Dermis blood vessel endothelial cell (primary cell): Measurements from ENCODE around the gene KPTN. TPM values are rescaled to one million over a fixed set of nuclear protein-coding genes. Genes with fewer than 3 reads are reported as not detected.
"Not testable (repeated sequence)": the region's sequence is repeated elsewhere in the genome, so short reads cannot be mapped to it uniquely, and the experiment has no call there.

Experiments used
- DNase-seq: peaks from one replicate; pipeline ENCODE4 v3.0.0; 2010
- total RNA-seq: library from RNA; depleted of rRNA; stranded (reverse); fragments of >200 nt; gene quantifications from 2 replicates; pipeline ENCODE4 v1.2.3, GENCODE V29; 2014

KPTN gene
- total RNA-seq, 1 donor from 2014 or later: 4.3 TPM

DNA sequence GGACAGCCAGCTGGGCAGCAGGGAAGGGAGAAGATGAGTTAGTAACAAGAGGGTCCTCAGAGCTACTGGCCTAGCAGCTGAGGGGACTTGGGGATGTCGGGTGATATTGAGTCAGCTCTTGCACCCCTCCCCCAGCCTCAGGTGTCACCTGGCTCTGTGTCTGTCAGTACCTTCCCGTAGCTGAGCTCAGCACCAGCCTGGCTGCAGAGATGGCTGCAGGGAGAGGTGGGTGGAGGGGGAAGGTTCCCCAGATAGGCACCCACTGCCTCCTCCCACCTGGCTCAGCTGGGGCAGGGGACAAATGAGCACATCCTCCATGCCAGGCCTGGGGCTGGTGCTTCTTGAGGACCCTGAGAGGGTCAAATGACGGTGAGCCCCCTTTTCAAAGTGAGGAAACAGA lies 6.8 kb upstream of the KPTN start:
- no peak for DNase-seq

DNA sequence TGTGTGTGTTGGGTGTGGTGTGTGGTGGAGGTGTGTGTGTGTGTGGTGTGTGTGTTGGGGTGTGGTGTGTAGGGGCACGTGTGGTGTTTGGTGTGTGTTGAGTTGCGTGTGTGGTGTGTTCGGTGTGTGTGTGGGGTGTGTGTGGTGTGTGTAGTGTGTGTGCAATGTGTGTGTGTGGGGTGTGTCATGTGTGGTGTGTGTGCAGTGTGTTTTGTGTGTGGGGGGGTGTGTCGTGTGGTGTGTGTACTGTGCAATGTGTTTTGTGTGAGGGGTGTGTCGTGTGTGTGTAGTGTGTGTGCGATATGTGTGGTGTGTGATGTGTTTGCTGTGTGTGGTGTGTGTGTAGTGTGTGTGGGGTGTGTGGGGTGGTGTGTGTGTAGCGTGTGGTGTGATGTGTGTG lies 6.0 kb upstream of the KPTN start:
- DNase-seq: no peak

DNA sequence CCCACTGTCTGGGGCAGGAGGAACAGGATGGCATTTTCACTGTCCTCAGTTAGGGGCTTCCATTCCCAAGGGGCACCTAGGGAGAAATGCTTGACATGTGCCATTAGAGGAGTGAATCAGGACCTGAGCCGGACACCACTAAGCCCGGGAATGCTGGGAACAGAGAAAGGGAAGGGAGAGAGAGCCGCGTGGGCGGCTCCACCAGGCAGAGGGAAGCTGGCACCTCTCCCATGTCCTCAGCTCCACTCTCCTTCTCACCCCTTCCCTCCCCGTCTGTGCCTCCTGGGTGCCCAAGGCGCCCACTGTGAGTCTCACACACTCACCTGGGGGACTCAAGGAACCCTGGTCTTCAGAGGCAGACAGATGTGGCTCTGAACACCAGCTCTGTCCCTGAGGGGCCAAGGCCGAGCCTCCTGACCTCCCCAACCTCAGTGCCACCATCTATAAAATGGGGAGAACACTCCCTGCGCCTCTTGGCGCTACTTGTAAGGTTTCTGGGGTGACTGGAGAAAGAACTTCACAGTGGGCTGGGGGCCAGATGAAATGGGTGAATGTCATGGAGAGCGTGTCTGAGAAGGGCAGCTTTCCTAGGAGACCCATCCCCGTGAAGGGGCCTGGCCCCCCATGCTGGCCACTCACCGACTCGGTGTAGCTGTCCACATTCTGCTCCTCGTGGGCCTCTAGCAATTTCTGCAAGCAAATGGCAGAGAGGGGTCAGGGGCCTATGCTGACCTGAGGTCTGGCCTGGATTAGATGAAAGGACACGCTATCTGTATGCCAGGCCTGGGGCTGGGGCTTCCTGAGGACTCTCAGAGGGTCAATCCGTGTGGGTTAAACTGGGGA lies 5.3 kb upstream of the KPTN start:
- no peak for DNase-seq

DNA sequence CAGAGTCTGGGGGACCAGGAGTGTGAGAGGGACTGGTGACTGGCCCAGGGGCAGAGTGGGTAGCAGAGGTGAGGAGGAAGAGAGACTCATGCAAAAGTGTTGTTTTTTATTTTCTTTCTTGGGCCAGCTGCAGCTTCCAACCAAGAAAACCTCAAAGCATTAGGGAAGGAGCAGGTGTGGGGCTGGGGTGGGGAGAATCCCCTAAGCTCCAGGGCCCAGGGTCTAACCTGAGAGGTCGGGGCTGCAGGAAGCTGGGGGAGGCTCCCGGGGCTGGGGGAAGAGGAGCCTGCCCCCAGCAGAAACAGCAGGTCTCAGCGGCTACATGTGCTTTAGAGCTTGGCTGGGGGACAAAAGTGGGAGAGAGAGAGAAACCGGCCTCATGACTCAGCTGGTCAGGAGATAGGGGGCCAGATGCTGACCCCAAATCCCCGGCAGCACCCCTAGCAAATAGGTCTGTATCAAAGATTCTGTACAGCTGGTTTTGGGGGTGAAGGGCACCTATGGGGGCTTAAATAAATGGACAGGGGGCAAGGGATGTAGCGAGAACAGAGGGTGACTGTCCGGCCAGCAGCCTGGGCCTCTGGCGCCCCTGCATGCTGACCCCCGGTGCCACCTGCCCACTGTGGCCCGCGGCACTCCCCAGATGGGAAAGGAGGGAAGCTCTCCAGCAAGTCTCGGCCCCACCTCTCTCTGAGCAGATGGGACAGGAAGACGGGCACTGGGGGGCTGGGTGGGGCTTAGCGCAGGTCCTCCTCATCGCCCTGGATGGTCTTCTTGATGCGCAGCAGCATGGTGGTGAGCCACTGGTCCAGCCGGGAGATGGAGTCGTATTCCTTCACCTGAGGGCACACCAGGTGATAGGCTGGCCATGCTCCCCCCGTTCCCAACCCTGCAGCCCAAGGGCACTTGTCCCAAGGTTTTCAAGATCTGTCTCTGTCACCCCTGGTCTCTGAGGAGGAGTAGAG lies 3.8 kb upstream of the KPTN start:
- DNase-seq: no peak

DNA sequence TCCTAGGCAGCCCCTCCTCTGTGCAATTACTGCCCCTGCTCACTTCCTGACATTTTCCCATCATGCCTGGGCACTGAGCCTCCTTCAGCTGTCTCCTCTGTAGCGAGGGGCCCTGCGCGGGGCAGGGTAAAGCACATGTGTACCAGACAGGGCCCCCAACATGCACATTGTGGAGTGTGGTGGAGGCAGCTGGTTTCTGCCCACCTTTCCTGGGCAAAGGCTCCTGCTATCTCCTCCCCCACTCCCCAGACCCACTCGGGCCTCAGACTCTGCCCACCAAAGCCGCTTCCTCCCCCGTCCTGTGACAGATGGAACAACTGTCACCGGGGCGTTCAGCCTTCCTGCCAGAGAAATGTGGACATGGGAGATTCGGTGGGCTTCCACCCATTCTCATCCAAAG lies 2.9 kb upstream of the KPTN start:
- DNase-seq: no peak

DNA sequence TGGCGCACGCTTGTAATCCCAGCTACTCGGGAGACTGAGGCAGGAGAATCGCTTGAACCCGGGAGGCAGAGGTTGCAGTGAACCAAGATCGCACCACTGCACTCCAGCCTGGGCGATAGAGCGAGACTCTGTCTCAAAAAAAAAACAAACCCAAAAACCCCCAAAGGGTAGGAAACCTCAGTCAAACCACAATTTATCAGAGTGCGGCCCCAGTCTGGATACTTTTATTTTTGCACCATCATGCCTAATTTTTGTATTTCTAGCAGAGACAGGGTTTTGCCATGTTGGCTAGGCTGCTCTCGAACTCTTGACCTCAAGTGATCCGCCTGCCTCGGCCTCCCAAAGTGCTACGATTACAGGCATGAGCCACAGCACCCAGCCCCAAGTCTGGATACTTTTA lies 2.2 kb upstream of the KPTN start:
- DNase-seq: not testable (repeated sequence)

DNA sequence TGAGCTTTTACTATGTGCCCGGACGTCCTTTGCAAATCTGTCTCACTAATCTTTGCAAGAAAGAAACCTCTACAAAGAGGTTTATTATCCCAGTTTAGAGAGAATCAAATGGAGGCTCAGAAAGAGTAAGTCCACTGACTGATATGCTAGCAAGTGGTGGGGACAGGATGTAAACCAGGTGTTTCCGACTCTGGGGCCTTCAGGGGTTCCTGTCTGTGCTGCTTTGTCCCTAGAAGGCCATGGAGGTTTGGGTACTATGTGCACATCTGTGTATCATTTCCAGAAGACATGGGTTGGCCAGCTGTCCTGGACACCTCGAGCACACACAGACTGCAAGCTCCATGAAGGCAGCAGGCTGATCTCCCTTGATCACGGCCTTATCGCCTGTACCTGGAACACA lies 1.2 kb upstream of the KPTN start:
- peak; percentile 18 for DNase-seq

DNA sequence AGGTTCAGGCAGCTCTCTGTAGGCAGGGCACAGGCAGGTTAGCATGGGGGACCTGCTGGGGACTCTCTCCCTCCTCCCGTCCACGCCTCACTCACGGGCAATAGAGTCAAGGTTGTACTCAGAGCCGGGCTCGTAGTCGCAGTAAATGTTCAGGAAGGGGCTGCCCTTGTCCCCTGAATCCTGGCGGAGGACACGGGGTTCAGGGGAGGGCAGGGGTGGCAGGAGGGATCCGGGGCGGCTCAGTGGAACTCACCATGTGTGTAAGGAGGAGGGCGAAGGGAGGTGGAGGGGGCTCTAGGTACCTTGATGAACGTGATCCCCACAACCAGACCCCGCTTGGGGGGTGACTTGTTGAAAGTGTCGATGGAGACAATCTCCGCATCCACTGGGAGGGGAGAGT lies 819 bp downstream of the KPTN start:
- DNase-seq: no peak

DNA sequence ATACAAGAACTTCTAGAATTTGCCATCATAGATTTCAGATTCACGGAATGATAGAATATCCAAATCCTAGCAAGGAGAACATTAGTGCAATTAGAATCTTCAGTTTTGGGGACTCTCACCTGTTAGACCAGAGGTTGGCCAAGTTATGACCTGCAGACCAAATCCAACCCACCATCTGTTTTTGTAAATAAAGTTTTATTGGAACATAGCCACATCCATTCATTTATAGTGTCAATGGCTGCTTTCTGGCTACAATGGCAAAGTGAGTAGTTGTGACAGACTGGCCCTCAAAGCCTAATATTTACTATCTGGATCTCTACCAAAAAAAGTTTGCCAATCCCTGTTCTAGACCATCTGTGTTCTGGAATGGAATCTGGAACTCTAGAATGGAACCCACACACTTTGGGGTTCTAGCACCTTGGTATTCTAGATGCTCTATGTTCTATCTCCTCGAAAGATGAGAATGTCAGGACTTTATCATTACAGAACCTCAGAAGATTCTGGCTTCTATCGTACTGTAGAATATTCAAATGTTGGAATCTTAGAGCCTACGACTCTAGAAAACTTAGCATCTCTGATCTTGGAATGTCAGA lies 2.5 kb downstream of the KPTN start:
- no peak for DNase-seq

DNA sequence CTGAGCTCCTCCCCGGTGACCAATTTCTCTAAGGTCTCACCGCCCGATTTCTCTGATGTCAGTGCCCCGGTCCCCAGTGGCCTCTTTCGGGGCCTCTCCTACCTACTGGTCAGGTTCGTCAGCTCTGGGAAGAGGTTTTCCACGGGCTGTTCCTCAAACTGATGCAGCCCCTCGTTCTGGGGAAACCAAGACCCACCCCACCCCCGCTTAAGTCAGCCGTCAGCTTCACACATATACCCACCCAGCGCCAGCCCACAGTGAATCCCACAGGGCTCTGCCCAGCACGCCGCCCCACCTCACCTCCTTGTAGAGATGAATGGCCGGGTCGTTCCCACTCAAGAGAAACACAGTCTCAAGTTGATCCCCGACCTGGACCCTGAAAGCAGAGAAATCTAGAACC lies 3.4 kb downstream of the KPTN start:
- no peak for DNase-seq

DNA sequence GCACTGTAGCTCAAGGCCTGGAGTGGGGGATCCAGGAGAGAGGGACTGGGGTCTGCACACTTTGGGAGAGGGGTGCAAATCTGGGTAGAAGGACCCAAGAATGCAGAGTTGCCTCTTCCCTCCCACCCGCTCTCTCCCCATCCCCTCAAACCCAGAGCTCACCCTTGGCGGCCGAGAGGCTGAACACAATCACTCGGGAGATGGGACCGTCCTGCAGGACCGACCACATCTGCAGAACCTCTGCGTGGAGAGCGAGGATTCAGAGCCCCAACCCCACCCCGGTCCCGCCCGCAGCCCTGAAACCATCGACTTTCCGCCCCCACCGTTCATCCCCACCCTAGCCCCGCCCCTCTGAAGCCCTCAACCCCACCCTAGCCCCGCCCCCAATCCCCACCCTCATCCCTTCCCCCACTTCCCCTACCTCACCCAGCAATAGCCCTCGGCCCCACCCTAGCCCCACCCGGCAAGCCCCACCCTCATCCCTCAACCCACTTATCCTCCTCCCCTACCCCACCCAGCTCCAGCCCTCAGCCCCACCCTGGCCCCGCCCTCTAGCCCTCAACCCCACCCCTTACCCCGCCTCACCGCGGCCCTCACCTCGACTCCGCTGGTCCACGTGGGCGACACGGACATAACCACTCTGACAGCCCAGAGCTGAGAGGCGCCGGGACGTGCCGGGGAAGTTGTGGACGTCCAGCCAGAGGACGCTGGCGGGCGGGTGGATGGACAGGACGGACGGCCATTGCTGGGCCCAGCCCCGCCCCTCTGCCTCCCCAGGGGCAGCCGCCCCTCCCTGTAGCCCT lies 4.1 kb downstream of the KPTN start:
- peak; percentile 30 for DNase-seq

DNA sequence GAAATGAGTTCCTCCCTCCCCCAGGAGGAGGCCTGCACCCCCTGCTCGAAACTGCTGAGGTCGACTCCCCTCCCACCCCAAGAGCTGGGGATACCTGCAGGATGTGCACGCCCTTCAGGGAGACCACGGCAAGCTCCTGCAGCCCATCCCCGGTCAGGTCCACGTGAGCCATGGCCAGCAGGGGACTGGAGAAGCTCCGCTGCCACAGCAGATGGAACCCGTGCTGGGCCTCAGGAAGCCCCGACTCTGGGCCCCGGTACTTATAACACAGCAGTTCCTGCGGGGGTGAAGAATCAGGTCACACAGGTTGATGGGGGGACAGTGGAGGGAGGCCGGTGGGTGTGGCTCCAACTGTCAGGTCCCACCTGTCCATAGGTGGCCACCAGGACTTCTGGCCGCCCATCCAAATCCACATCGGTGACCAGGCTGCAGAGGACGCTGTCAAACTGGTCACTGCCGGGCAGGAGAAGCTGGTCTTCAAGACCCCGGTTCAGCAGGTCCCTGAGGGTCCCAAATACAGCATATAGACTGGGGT lies 7.5 kb downstream of the KPTN start:
- DNase-seq: no peak

DNA sequence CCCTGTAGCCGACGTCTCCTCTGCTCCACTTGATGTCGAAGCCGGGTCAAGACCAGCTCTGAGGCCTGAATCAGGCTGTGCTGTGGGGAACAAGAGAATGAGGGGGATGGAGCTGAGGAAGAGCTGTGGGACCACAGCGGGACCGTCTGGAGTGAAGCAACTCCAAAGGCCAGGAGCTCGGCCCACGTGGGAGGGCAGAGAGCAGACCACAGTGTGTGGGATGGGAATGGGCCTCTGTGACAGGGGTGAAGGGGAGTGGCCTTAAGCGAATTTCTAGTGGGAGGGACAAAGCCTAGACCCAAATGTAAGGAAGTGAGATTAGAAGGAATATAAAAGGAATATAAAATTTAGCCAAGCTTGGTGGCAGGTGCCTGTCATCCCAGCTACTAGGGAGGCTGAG lies 8.6 kb downstream of the KPTN start:
- DNase-seq: no peak

DNA sequence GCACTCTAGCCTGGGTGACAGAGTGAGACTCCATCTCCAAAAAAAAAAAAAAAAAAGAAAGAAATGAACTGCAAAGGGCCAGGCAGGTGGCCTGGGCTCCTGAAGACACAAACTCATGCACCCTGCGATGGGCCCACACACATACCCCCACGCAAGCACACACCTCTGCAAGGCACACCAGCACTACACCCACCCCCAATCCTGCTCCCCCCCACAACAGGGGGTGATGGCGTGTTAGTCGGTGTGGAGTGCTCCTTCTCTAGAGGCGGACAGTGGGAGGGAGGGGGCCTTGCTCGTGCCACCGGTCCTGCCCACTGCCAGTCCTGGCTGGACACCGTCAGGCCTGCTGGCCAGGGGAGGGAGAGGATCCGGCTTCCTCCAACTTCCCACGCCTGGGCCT lies 10.7 kb downstream of the KPTN start:
- no peak for DNase-seq

DNA sequence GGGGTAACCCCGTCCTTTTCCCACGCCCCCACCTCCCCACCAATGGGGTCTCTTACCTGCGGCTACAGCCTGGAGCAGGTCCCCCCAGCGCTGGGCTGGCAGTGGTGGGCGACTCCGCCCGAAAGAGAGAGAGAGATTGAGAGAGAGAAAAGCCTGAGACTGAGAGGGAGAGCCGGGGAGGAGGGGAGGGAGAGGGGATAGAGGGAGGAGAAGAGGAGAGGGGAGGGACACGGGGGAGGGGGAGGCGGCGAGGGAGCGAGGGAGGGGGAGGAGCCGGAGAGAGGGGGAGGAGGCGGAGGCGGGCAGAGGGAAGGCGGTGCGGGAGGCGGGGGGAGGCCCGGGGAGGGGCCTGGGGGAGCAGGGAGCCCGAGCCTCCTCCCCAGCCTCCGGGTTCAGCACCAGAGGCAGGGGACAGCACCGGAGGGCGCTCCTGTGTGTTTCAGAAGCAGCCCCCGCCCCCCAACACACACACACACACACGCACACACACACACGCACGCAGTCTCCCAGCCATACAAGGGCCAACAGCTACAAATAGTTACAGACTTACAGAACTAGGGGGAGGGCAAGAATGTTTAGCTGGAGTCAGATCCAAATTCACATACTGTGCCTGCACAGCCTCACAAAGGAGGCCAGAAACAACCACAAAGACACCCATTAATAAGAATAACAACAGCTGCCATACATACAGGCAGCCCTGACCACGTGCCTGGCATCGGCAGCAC lies 12.1 kb downstream of the KPTN start, which contains the start of gene SLC8A2:
TSS of gene SLC8A2 (minus strand) at position 161 of the 725 bp plus-strand sequence. CDS start 5,490 bp downstream, outside the sequence.
- DNase-seq: peak; percentile 66

DNA sequence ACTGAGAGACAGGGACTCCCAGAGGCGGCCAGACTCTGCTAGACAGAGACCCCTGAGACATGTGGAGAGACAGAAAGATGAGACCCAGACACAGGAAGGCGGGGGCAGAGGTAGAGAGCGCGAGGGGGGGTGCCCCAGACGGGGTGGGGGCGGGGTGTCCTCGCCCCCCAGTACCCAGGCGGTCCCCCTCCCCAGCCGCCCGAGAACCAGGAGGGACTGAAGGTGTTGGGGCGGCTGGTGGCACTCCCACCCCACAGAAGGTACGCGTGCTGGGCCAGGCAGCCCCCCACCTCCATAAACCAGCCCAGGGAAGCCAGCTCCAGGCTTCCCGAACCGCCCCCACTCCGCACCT lies 12.7 kb downstream of the KPTN start:
- no peak for DNase-seq

DNA sequence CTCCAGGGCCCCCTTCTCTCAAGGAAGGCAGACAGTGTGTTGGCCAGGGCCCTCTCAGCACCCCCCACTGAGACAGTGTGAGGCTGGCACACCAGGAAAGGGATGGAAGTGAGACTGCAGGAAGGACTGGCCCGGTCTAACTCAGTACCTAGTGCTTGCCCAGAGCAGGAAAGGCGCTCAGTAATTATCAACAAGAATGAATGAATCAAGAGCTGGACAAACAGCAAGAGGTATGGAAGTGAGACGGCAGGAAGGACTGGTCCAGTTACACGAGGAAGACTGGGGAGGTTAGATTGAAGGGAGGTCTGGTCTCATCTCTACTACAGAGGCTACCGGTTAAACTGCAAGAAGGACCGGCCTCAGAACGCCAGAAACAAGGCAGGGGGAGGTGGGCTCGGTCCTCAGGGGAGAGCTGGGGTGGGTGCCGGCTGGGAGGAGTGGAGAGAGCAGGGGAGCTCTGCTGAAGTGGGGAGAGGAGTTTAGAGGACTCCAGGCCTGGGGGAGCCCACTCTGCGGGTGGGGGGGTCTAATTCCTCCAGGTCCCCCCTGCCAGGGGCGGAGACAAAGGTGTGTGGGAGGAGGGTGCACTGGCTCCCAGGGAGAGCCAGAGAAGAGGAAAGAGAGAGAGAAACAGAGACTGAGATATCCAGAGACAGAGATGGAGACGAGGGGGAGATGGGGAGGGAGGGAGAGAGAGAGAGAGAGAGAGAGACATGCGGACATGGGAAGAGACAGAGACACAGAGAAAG lies 13.4 kb downstream of the KPTN start:
- no peak for DNase-seq

DNA sequence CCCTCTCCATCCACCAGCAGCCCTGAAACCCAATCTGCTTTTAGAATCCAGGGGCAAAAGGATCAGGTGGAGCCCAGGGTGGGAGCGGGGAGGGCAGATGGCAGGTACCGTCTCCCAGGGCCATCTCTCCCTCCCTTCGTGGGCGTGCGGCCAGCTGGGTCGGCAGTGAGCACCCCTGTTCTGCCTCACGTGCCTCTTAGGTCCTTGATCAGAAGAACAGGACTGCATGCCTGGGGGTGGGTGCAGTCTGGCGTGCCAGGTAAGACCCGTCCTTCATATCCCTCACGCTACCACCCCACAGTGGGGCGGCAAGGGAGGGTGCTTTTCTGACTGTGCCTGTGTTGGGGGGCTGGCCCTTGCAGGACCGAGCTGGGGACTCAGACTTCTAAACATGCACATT lies 14.3 kb downstream of the KPTN start:
- no peak for DNase-seq

DNA sequence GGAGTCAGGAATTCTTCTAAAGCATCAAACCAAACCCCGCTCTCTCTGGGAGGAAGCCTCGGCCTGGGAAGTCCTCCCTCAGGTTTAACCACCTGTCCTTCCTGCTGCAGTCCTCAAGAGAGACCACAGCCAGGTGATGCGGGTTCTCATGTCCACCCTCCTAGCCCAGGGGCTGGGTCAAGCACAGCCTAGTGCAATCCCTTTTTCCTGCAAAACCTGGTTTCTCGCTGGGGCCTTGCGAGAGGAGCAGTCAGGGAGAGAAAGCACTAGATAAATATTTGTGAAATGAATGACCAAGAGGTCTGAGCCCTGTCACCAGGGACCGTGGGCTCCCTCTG lies 14.7 kb downstream of the KPTN start:
- no peak for DNase-seq

DNA sequence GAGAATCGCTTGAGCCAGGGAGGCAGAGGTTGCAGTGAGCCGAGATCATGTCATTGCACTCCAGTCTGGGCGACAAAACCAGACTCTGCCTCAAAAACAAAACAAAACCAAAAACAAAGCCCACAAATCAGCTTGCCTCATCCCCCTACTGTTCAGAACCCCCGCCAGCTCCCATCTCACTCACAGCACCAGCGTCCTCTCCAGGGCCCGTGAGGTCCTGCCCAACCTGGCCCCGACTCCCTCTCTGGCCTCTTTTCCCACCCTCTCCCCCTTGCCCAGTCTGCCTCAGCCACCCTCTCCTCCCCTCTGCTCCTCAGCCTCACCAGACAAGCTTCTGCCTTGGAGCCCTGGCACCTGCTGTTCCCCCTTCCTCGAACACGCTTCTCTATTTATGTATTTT lies 16.1 kb downstream of the KPTN start:
- DNase-seq: no peak

DNA sequence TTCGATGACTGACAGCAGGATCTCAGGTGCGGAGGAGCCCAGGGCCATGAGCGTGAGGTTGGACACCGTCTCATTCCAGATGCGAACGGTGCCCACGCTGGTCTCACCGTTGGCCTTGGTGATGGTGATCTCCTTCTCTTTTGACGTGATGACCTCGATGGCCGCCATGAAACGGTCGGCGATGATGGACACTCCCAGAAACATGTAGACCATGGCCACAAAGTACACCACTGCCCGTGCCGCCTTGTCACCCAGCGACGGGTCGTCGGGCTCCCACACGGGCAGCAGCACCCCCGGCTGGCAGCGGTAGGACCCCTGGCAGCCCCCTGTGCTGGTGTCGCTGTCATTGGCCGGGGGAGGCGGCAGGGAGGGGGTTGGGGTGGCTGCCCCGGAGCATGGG lies 18.1 kb downstream of the KPTN start:
- DNase-seq: no peak
